A549 (cell line): Measurements from ENCODE around the gene CFHR4. TPM values are rescaled to one million over a fixed set of nuclear protein-coding genes. Genes with fewer than 3 reads are reported as not detected.

ENCODE experiments used
- ATAC-seq, 2 experiments: fragments of 200-7000 bp in 1 of 2; fragments of >200 bp in 1 of 2; cut with Nextera tagmentation in 1 of 2; cut with Tn5 transposase in 1 of 2; 3 replicates each; pipeline versions ENCODE4 v1.8.0 to v1.9.1; 2018 to 2020; ENCODE audit warnings: mild to moderate bottlenecking in 1 of 2, moderate library complexity in 1 of 2
- CTCF ChIA-PET: fragments of 300-600 bp; sonication (Branson Sonifier 250); formaldehyde crosslinking; extraction: SDS; loops from one replicate; lab custom pipeline; 2021; ENCODE audit warnings: antibody characterized with exemption, inconsistent platforms; lab: Yijun Ruan, JAX
- POLR2A ChIA-PET: fragments of 350-600 bp; formaldehyde crosslinking; extraction: SDS; loops from one replicate; lab custom pipeline; 2021; ENCODE audit warnings: antibody characterized with exemption, inconsistent platforms; lab: Yijun Ruan, JAX
- DNase-seq, 2 experiments: peaks; one replicate each; pipeline versions ENCODE4 v3.0.0 to v3.0.0-alpha.2; 2011 to 2016; ENCODE audit warnings: low read depth in 1 of 2, low spot score in 1 of 2
- FAIRE-seq: peaks from 2 replicates; lab custom pipeline; 2011; peaks lifted over from hg19 to GRCh38; lab: Jason Lieb, UNC
- H3K27ac ChIP-seq, 2 experiments: fragments of >200 bp; sonication (Bioruptor Twin); formaldehyde crosslinking; 3 replicates each; pipeline ENCODE4 v1.5.1; 2016 to 2017
- H3K4me1 ChIP-seq: fragments of >200 bp; sonication (Bioruptor Twin); formaldehyde crosslinking; 3 replicates; pipeline ENCODE4 v1.6.1; 2016
- H3K4me2 ChIP-seq: fragments of >200 bp; sonication (Bioruptor Twin); formaldehyde crosslinking; 3 replicates; pipeline ENCODE4 v1.6.1; 2016
- H3K4me3 ChIP-seq: fragments of >200 bp; sonication (Bioruptor Twin); formaldehyde crosslinking; 3 replicates; pipeline ENCODE4 v1.5.1; 2016
- H3K9me3 ChIP-seq: fragments of >200 bp; sonication (Bioruptor Twin); formaldehyde crosslinking; 3 replicates; pipeline ENCODE4 v1.6.1; 2016
- BCL3 ChIP-seq: fragments of >200 bp; sonication (Bioruptor Twin); formaldehyde crosslinking; IDR thresholded peaks from 3 replicates; pipeline ENCODE4 v1.6.1; 2016
- CBX8 ChIP-seq: fragments of 200-600 bp; sonication (generic); IDR thresholded peaks from 2 replicates; pipeline ENCODE4 v1.6.1; 2016
- CEBPB ChIP-seq, 2 experiments: fragments of >200 bp in 1 of 2; sonication (Bioruptor Twin) in 1 of 2; formaldehyde crosslinking in 1 of 2; IDR thresholded peaks; 2 replicates each; pipeline ENCODE4 v1.6.1; 2012 to 2016
- CHD2 ChIP-seq: fragments of 150-350 bp; IDR thresholded peaks from 2 replicates; pipeline ENCODE4 v1.6.1; 2014; ENCODE audit warnings: low read length; ENCODE audit not compliant: partially characterized antibody
- CHD4 ChIP-seq: fragments of 200-600 bp; sonication (generic); IDR thresholded peaks from 2 replicates; pipeline ENCODE4 v1.6.1; 2016; ENCODE audit warnings: antibody characterized with exemption, mild to moderate bottlenecking, borderline replicate concordance
- ELK1 ChIP-seq: fragments of 150-350 bp; IDR thresholded peaks from 2 replicates; pipeline ENCODE4 v1.6.1; 2014; ENCODE audit warnings: low read depth, mild to moderate bottlenecking, low read length
- EP300 ChIP-seq, 2 experiments: fragments of >200 bp; sonication (Bioruptor Twin); formaldehyde crosslinking; IDR thresholded peaks; 2 replicates in 1 of 2; 3 replicates in 1 of 2; pipeline ENCODE4 v1.6.1; 2016 to 2017
- ESRRA ChIP-seq: fragments of 150-350 bp; IDR thresholded peaks from 2 replicates; pipeline ENCODE4 v1.6.1; 2014; ENCODE audit warnings: mild to moderate bottlenecking, low read length, borderline replicate concordance
- GATA3 ChIP-seq: IDR thresholded peaks from 2 replicates; pipeline ENCODE4 v1.6.1; 2012; ENCODE audit warnings: borderline replicate concordance
- HEYL ChIP-seq: fragments of 250-450 bp; sonication (Bioruptor Pico); IDR thresholded peaks from 2 replicates; pipeline ENCODE4 v1.8.0; 2021; ENCODE audit warnings: mild to moderate bottlenecking, moderate library complexity
- HMGXB4 ChIP-seq: fragments of 250-450 bp; sonication (Bioruptor Pico); IDR thresholded peaks from 2 replicates; pipeline ENCODE4 v1.5.0; 2021; ENCODE audit warnings: mild to moderate bottlenecking, moderate library complexity, borderline replicate concordance
- HOXA7 ChIP-seq: fragments of 250-450 bp; sonication (Bioruptor Pico); IDR thresholded peaks from 2 replicates; pipeline ENCODE4 v1.5.0; 2020; ENCODE audit warnings: mild to moderate bottlenecking, moderate library complexity
- HOXB5 ChIP-seq: fragments of 250-450 bp; sonication (Bioruptor Pico); IDR thresholded peaks from 2 replicates; pipeline ENCODE4 v1.5.0; 2020; ENCODE audit warnings: mild to moderate bottlenecking, moderate library complexity
- JUN ChIP-seq, 2 experiments: fragments of >200 bp; sonication (Bioruptor Twin); formaldehyde crosslinking; IDR thresholded peaks; 2 replicates in 1 of 2; 3 replicates in 1 of 2; pipeline ENCODE4 v1.6.1; 2016 to 2017
- KDM1A ChIP-seq: fragments of 200-600 bp; sonication (generic); IDR thresholded peaks from 2 replicates; pipeline ENCODE4 v1.6.1; 2016; ENCODE audit warnings: low read depth, mild to moderate bottlenecking
- MYC ChIP-seq: IDR thresholded peaks from 2 replicates; pipeline ENCODE4 v1.6.1; 2012; ENCODE audit warnings: mild to moderate bottlenecking, inconsistent platforms, low read length, improper control_type of control experiment, borderline replicate concordance
- NFE2L2 ChIP-seq: fragments of 150-350 bp; conservative IDR thresholded peaks from 2 replicates; pipeline ENCODE4 v1.6.1; 2014; ENCODE audit warnings: low read length
- PHF8 ChIP-seq: fragments of 200-600 bp; sonication (generic); IDR thresholded peaks from 2 replicates; pipeline ENCODE4 v1.6.1; 2016; ENCODE audit warnings: low read depth, mild to moderate bottlenecking, antibody characterized with exemption, moderate library complexity, borderline replicate concordance
- RARB ChIP-seq: fragments of 250-450 bp; sonication (Bioruptor Pico); IDR thresholded peaks from 2 replicates; pipeline ENCODE4 v1.8.0; 2021; ENCODE audit warnings: mild to moderate bottlenecking, moderate library complexity
- RCOR1 ChIP-seq: fragments of 150-350 bp; IDR thresholded peaks from 2 replicates; pipeline ENCODE4 v1.6.1; 2014; ENCODE audit warnings: antibody characterized with exemption, low read length, low read depth
- ZC3H11A ChIP-seq: fragments of 450-650 bp; IDR thresholded peaks from 2 replicates; pipeline ENCODE4 v1.6.1; 2014; ENCODE audit warnings: antibody characterized with exemption, mild to moderate bottlenecking
- ZNF302 ChIP-seq: fragments of 250-450 bp; sonication (Bioruptor Pico); IDR thresholded peaks from 2 replicates; pipeline ENCODE4 v1.9.0; 2021; ENCODE audit warnings: inconsistent platforms, mild to moderate bottlenecking, moderate library complexity
- WGBS: methylation state at CpG from one replicate; pipeline ENCODE4 v1.1.6; 2017; ENCODE audit errors: missing lambda C conversion rate; 5-methylcytosine and 5-hydroxymethylcytosine counted together
- polyA plus RNA-seq, 4 experiments: library from polyadenylated mRNA; depleted of rRNA in 3 of 4; stranded (reverse); fragments of >200 nt; fragmentation: RNase III in 1 of 4; extraction: RNeasy Plus Mini Kit Qiagen cat#74134 plus additional on column Dnase treatment in 1 of 4; gene quantifications; 2 replicates in 3 of 4; 3 replicates in 1 of 4; pipeline ENCODE4 v1.2.3, GENCODE V29; 2011 to 2017
- TF ChIP-seq, protein P1 (sequence below): fragments of 200-600 bp; sonication (generic); IDR thresholded peaks from 2 replicates; pipeline ENCODE4 v1.6.1; 2016; ENCODE audit warnings: antibody characterized with exemption, mild to moderate bottlenecking, moderate library complexity
- TF ChIP-seq, protein P2 (sequence below): IDR thresholded peaks from 2 replicates; pipeline ENCODE4 v1.6.1; 2012

The CFHR4 gene
- polyA plus RNA-seq, 2 of the 4 experiments (the other 2 are of a cell fraction): not detected

- ATAC-seq: no peak
- no peaks in the 10 kb centered on the region; the same call in 2 of the 3 replicates for H3K9me3 ChIP-seq
- POLR2A ChIA-PET: no interaction called here
Measured at GRCh38 chr1:196954778-196955177, 66.9 kb downstream of the CFHR4 start.

DNA sequence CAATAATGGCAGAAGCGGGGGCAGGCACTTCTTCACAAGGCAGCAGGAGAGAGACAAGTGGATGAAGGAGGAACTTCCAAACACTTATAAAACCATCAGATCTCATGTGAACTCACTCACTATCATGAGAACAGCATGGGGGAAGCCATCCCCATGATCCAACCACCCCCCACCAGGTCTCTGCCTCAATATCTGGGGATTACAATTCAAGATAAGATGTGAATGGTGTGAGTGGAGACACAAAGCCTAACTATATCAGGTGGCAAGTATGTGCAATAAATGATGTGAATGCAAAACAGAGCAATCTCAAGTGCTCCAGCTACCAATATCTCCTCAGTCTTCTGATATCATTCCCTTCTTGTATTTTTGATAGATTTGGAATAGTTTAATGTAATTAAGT, 68.1 kb downstream of the CFHR4 start:
- ATAC-seq: no peak
- H3K4me1 ChIP-seq: no peaks in the 10 kb centered on the region
- FAIRE-seq: no peak
- ChIA-PET CTCF (no interaction called here), POLR2A (no interaction called here)
- H3K4me2 ChIP-seq: no peak overlapping the region
- no peaks in the 10 kb centered on the region; the same call in 2 of the 3 replicates for H3K9me3 ChIP-seq
- H3K4me3 ChIP-seq: no peak overlapping the region
- no peak overlapping the region for H3K27ac ChIP-seq
- WGBS: 88% methylated on average over 1 of the region's 1 CpG
- no peak for DNase-seq
- no peak for TF ChIP-seq CBX8
- TF ChIP-seq MYC: no peak
- no peak for TF ChIP-seq CHD2
- TF ChIP-seq ZNF302 (CRISPR knock-in tag): no peak
- TF ChIP-seq EP300 (IDR thresholded peaks at IDR 0.05): no peak
- TF ChIP-seq BCL3: no peak
- TF ChIP-seq ZC3H11A: no peak
- no peak for TF ChIP-seq ELK1
- TF ChIP-seq GATA3: no peak
- TF ChIP-seq, protein P1, sequence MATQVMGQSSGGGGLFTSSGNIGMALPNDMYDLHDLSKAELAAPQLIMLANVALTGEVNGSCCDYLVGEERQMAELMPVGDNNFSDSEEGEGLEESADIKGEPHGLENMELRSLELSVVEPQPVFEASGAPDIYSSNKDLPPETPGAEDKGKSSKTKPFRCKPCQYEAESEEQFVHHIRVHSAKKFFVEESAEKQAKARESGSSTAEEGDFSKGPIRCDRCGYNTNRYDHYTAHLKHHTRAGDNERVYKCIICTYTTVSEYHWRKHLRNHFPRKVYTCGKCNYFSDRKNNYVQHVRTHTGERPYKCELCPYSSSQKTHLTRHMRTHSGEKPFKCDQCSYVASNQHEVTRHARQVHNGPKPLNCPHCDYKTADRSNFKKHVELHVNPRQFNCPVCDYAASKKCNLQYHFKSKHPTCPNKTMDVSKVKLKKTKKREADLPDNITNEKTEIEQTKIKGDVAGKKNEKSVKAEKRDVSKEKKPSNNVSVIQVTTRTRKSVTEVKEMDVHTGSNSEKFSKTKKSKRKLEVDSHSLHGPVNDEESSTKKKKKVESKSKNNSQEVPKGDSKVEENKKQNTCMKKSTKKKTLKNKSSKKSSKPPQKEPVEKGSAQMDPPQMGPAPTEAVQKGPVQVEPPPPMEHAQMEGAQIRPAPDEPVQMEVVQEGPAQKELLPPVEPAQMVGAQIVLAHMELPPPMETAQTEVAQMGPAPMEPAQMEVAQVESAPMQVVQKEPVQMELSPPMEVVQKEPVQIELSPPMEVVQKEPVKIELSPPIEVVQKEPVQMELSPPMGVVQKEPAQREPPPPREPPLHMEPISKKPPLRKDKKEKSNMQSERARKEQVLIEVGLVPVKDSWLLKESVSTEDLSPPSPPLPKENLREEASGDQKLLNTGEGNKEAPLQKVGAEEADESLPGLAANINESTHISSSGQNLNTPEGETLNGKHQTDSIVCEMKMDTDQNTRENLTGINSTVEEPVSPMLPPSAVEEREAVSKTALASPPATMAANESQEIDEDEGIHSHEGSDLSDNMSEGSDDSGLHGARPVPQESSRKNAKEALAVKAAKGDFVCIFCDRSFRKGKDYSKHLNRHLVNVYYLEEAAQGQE: no peak
- TF ChIP-seq, protein P2, sequence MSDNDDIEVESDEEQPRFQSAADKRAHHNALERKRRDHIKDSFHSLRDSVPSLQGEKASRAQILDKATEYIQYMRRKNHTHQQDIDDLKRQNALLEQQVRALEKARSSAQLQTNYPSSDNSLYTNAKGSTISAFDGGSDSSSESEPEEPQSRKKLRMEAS: no peak
- TF ChIP-seq ESRRA: no peak
- TF ChIP-seq NFE2L2: no peak
- no peak for TF ChIP-seq HMGXB4
- no peak for TF ChIP-seq RCOR1

More at GRCh38 chr1:196954778-196955177, 66.9 kb downstream of the CFHR4 start:
- H3K27ac ChIP-seq: no peak overlapping the region
- no peaks in the 10 kb centered on the region for H3K4me1 ChIP-seq
- CTCF ChIA-PET: no interaction called here
- TF ChIP-seq HOXA7 (CRISPR knock-in tag): no peak
- TF ChIP-seq, protein P2: no peak
- TF ChIP-seq CHD4: no peak
- no peak for TF ChIP-seq HEYL (CRISPR knock-in tag)
- no peak for TF ChIP-seq JUN (IDR thresholded peaks at IDR 0.05)
- no peak for TF ChIP-seq PHF8
- no peak for TF ChIP-seq RARB (CRISPR knock-in tag)
- no peak for TF ChIP-seq HOXB5 (CRISPR knock-in tag)
- TF ChIP-seq KDM1A: no peak
- no peak for TF ChIP-seq CEBPB (IDR thresholded peaks at IDR 0.05)
- no peak for TF ChIP-seq HMGXB4
- TF ChIP-seq, all 56 proteins: peak for 0
- WGBS: 19% methylated on average over 2 of the region's 2 CpGs
- H3K4me3 ChIP-seq: no peak overlapping the region
- FAIRE-seq: no peak
- DNase-seq: no peak
- no peak overlapping the region for H3K4me2 ChIP-seq
